ENCODE measurements around the gene PTPRC.

DNA sequence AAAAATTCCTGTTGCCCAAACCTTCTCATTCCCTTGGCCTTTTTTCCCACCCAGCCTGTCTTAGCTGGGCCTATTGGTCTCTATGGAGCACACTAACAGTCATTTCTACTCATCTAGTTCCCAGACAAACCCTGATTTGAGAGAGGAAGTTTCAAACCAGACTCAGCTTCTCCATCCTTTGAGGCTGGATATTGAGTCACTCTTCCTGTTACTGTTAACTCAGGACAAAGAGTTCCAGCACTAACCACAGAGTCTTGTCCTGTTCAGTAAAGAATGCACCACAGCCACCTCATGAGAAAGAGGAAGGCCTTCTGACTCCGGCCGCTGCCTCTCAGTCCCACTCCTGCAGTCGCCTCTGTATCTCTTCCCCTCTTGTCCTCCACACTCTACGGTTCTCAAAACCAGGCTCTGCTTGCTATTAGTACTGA lies 137.8 kb downstream of the PTPRC start:
- TF ChIP-seq, protein P1, sequence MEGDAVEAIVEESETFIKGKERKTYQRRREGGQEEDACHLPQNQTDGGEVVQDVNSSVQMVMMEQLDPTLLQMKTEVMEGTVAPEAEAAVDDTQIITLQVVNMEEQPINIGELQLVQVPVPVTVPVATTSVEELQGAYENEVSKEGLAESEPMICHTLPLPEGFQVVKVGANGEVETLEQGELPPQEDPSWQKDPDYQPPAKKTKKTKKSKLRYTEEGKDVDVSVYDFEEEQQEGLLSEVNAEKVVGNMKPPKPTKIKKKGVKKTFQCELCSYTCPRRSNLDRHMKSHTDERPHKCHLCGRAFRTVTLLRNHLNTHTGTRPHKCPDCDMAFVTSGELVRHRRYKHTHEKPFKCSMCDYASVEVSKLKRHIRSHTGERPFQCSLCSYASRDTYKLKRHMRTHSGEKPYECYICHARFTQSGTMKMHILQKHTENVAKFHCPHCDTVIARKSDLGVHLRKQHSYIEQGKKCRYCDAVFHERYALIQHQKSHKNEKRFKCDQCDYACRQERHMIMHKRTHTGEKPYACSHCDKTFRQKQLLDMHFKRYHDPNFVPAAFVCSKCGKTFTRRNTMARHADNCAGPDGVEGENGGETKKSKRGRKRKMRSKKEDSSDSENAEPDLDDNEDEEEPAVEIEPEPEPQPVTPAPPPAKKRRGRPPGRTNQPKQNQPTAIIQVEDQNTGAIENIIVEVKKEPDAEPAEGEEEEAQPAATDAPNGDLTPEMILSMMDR (IDR thresholded peaks at IDR 0.05): no peak
- TF ChIP-seq POLR2A (IDR thresholded peaks at IDR 0.05): peak in 2 of 3 donors; percentile 12 to 60
